HepG2 (cell line): ENCODE data around the gene RBBP6. TPM values are rescaled to one million over a fixed set of nuclear protein-coding genes. Genes with fewer than 3 reads are reported as not detected.
"Not testable (repeated sequence)": the region's sequence is repeated elsewhere in the genome, so short reads cannot be mapped to it uniquely, and the experiment has no call there.

Source experiments
- ATAC-seq: fragments of 200-7000 bp; cut with Tn5 transposase; 3 replicates; pipeline ENCODE4 v1.9.1; 2020; ENCODE audit warnings: mild to moderate bottlenecking, moderate library complexity
- BruUV-seq: library from RNA; stranded (reverse); fragments of 400-500 nt; replicated peaks from 2 replicates; lab custom pipeline; 2021; lab: Mats Ljungman, UMichigan
- CTCF ChIA-PET: fragments of 300-600 bp; formaldehyde crosslinking; extraction: SDS; loops from one replicate; lab custom pipeline; 2021; ENCODE audit warnings: low total read pairs, inconsistent platforms, low intra/inter-chr PET ratio; lab: Yijun Ruan, JAX
- POLR2A ChIA-PET: fragments of 350-600 bp; sonication (Branson Sonifier 250); formaldehyde crosslinking; loops from one replicate; lab custom pipeline; 2020; ENCODE audit warnings: antibody characterized with exemption, inconsistent platforms; lab: Yijun Ruan, JAX
- DNase-seq: peaks from one replicate; pipeline ENCODE4 v3.0.0-alpha.2; 2015; ENCODE audit warnings: low spot score
- FAIRE-seq: peaks from 3 replicates; lab custom pipeline; 2011; peaks lifted over from hg19 to GRCh38; lab: Jason Lieb, UNC
- H2AFZ ChIP-seq: one replicate; pipeline ENCODE4 v1.6.1; 2011; ENCODE audit warnings: low read length, inconsistent platforms
- H3K27ac ChIP-seq: fragments of 300-600 bp; 3 replicates; pipeline ENCODE4 v1.8.0; 2011; ENCODE audit warnings: mixed run types, mild to moderate bottlenecking, mixed read lengths, low read length, inconsistent platforms; ENCODE audit not compliant: insufficient read depth; ENCODE audit errors: extremely low read length
- H3K27me3 ChIP-seq, 2 experiments: fragments of 200-600 bp in 1 of 2; 2 replicates in 1 of 2; 3 replicates in 1 of 2; pipeline versions ENCODE4 v1.6.0 to v1.8.0; 2011; ENCODE audit warnings: low read length in 2 of 2, mild to moderate bottlenecking in 2 of 2, moderate library complexity in 2 of 2, inconsistent platforms in 1 of 2; ENCODE audit not compliant: insufficient read depth in 2 of 2, control insufficient read depth in 1 of 2
- H3K36me3 ChIP-seq, 2 experiments: fragments of 200-600 bp in 1 of 2; replicated peaks in 1 of 2; 2 replicates in 1 of 2; 3 replicates in 1 of 2; pipeline versions ENCODE4 v1.5.1 to v1.8.0; 2011; ENCODE audit warnings: low read length in 2 of 2, inconsistent platforms in 1 of 2; ENCODE audit not compliant: insufficient read depth in 2 of 2, control insufficient read depth in 1 of 2
- H3K4me1 ChIP-seq: 2 replicates; pipeline ENCODE4 v1.5.1; 2012; ENCODE audit warnings: low read length, inconsistent platforms; ENCODE audit not compliant: insufficient read depth
- H3K4me2 ChIP-seq: 2 replicates; pipeline ENCODE4 v1.6.0; 2011; ENCODE audit warnings: low read depth, low read length, inconsistent platforms
- H3K4me3 ChIP-seq, 3 experiments: fragments of 200-600 bp in 1 of 3; sonication (generic), shearing (Covaris generic) in 1 of 3; replicated peaks in 1 of 3; 2 replicates each; pipeline ENCODE4 v1.5.1; 2011 to 2016; ENCODE audit warnings: low read length in 3 of 3, inconsistent platforms in 2 of 3, low read depth in 2 of 3, mild to moderate bottlenecking in 2 of 3, control low read depth in 1 of 3, mixed read lengths in 1 of 3; ENCODE audit not compliant: insufficient read depth in 1 of 3
- H3K79me2 ChIP-seq: one replicate; pipeline ENCODE4 v1.6.1; 2011; ENCODE audit warnings: low read length, inconsistent platforms; ENCODE audit not compliant: insufficient read depth
- H3K9ac ChIP-seq: 2 replicates; pipeline ENCODE4 v1.6.0; 2011; ENCODE audit warnings: mild to moderate bottlenecking, low read depth, low read length, inconsistent platforms; ENCODE audit not compliant: insufficient read depth
- H3K9me3 ChIP-seq: 2 replicates; pipeline ENCODE4 v1.5.1; 2012; ENCODE audit warnings: mild to moderate bottlenecking, low read length
- H4K20me1 ChIP-seq: 2 replicates; pipeline ENCODE4 v1.6.0; 2011; ENCODE audit warnings: inconsistent platforms, mild to moderate bottlenecking, low read length, moderate library complexity; ENCODE audit not compliant: insufficient read depth
- ARNT ChIP-seq: fragments of 450-650 bp; IDR thresholded peaks from 2 replicates; pipeline ENCODE4 v1.6.1; 2017
- ASH2L ChIP-seq: fragments of 300-600, 200-600 bp; sonication (generic); IDR thresholded peaks from 2 replicates; pipeline ENCODE4 v1.7.0; 2017; ENCODE audit warnings: low read depth, mild to moderate bottlenecking, moderate library complexity, mixed read lengths, low read length; ENCODE audit not compliant: insufficient read length
- DNMT1 ChIP-seq: sonication (generic); formaldehyde crosslinking; IDR thresholded peaks from 2 replicates; pipeline ENCODE4 v1.5.1; 2020; ENCODE audit warnings: mild to moderate bottlenecking, missing genetic modification reagents
- HNRNPK ChIP-seq: fragments of 200-400 bp; formaldehyde crosslinking; IDR thresholded peaks from 2 replicates; pipeline ENCODE4 v1.6.1; 2018; ENCODE audit warnings: low read length, low read depth, moderate library complexity, mild to moderate bottlenecking; ENCODE audit not compliant: poor library complexity, severe bottlenecking
- HOXA3 ChIP-seq: sonication (generic); formaldehyde crosslinking; IDR thresholded peaks from 2 replicates; pipeline ENCODE4 v1.5.0; 2020; ENCODE audit warnings: missing genetic modification reagents
- PCBP1 ChIP-seq: fragments of 200-400 bp; formaldehyde crosslinking; IDR thresholded peaks from 2 replicates; pipeline ENCODE4 v1.6.1; 2017; ENCODE audit warnings: mild to moderate bottlenecking, low read depth, low read length, borderline replicate concordance
- PCBP2 ChIP-seq: fragments of 200-400 bp; formaldehyde crosslinking; optimal IDR thresholded peaks from 2 replicates; pipeline ENCODE3; 2018; ENCODE audit warnings: low read length, low read depth; ENCODE audit not compliant: poor library complexity, severe bottlenecking
- ZNF343 ChIP-seq: sonication (generic); formaldehyde crosslinking; IDR thresholded peaks from 2 replicates; pipeline ENCODE4 v1.4.0; 2020; ENCODE audit warnings: mild to moderate bottlenecking, missing genetic modification reagents
- ZNF550 ChIP-seq: sonication (generic); formaldehyde crosslinking; IDR thresholded peaks from 2 replicates; pipeline ENCODE4 v1.4.0; 2020; ENCODE audit warnings: mild to moderate bottlenecking, missing genetic modification reagents, borderline replicate concordance
- WGBS: methylation state at CpG from one replicate; pipeline ENCODE4 v1.1.6; 2017; ENCODE audit warnings: low lambda C conversion rate; 5-methylcytosine and 5-hydroxymethylcytosine counted together
- in situ Hi-C: cut with HindIII; loops from 2 replicates; pipeline ENCODE4 v1.10.0; 2017; ENCODE audit warnings: low pct_unique_long_range_greater_than_20kb; ENCODE audit not compliant: extremely low pct_ligation_motif_present
- intact Hi-C: fragments of 100-400 bp; cut with micrococcal nuclease; formaldehyde crosslinking; loops from one replicate; pipeline ENCODE4 v1.10.0; 2022; ENCODE audit not compliant: unreplicated experiment
- polyA plus RNA-seq, 8 experiments: library from polyadenylated mRNA; depleted of rRNA in 3 of 8; stranded (reverse) in 7 of 8; unstranded in 1 of 8; fragments of >200 nt; fragmentation: Illumina TruSeq in 4 of 8; extraction: Trizol in 4 of 8; gene quantifications; 2 replicates each; pipeline versions ENCODE4 v1.2.1 to v1.2.3, GENCODE V29; 2011 to 2016; ENCODE audit warnings: low read depth in 4 of 8, missing spikeins in 1 of 8, mixed read lengths in 1 of 8; ENCODE audit not compliant: insufficient read depth in 1 of 8
- total RNA-seq, 5 experiments: library from RNA; depleted of rRNA; stranded (reverse); fragments of >200 nt; fragmentation: Illumina TruSeq; extraction: Trizol; gene quantifications; 2 replicates each; pipeline ENCODE4 v1.2.3, GENCODE V29; 2016; ENCODE audit warnings: low read depth in 1 of 5
- TF ChIP-seq, protein P1 (sequence below): sonication (generic); formaldehyde crosslinking; IDR thresholded peaks from 2 replicates; pipeline ENCODE4 v1.5.0; 2020; ENCODE audit warnings: mild to moderate bottlenecking, missing genetic modification reagents
- TF ChIP-seq, protein P2 (sequence below): sonication (generic); formaldehyde crosslinking; IDR thresholded peaks from 2 replicates; pipeline ENCODE4 v1.4.0; 2020; ENCODE audit warnings: missing genetic modification reagents
- TF ChIP-seq, protein P3 (sequence below): IDR thresholded peaks from 2 replicates; pipeline ENCODE4 v1.6.1; 2016

Gene RBBP6
- total and polyA plus RNA-seq, 2 of the 13 experiments (the other 11 are each of a cell fraction or from before 2014, with no cell fraction given) = 37.1 to 70.9 TPM

DNA sequence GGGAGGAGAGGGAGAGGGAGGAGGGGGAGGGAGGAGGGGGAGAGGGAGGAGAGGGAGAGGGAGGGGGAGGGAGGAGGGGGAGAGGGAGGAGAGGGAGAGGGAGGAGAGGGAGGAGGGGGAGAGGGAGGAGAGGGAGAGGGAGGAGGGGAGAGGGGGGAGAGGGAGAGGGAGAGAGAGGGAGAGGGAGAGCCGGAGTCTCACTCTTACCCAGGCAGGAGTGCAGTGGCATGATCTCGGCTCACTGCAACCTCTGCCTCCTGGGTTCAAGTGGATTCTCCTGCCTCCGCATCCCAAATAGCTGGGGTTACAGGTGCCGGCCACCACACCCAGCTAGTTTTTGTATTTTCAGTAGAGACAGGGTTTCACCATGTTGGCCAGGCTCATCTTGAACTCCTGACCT lies 36.4 kb downstream of the RBBP6 start:
- TF ChIP-seq PCBP2 (peak; percentile 66), PCBP1 (0 out of 2 replicates have a peak, but pooled peaks have one; percentile 67), HNRNPK (peak; percentile 84)
- TF ChIP-seq, all 625 proteins: peak for 3; not testable (repeated sequence) for 622
- intact Hi-C loops = not testable (repeated sequence)

DNA sequence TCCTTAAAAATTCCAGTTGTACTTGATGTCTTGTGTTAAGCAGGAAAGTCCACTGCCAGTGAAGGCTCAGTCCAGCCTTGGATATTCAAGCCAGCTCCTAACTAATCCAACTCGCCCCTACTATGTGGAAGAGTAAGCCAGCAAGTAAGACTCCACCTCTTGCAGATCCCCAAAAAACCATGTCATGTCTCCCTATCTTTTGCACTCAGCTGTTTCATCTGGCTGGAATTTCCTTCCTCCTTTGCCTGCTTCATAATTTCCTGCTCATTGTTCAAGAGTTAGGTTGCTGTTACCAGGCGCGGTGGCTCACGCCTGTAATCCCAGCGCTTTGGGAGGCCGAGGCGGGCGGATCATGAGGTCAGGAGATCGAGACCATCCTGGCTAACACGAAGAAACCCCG lies 37.8 kb downstream of the RBBP6 start:
- no peaks in the 10 kb centered on the region for H3K4me1 ChIP-seq
- no peak overlapping the region for H3K9ac ChIP-seq
- H3K27ac ChIP-seq = no peak overlapping the region
- no peak for DNase-seq
- H3K9me3 ChIP-seq = no peaks in the 10 kb centered on the region
- no peak for FAIRE-seq
- BruUV-seq = no TSS peak
- WGBS = 59% methylated on average over 11 of the region's 11 CpGs
- H3K27me3 ChIP-seq = no peaks in the 10 kb centered on the region
- no peak overlapping the region for H2AFZ ChIP-seq
- no peak overlapping the region for H3K4me2 ChIP-seq
- CTCF ChIA-PET = no interaction called here
- H3K79me2 ChIP-seq = no peaks in the 10 kb centered on the region
- no peak; the same call in 2 of the 3 replicates for ATAC-seq
- POLR2A ChIA-PET = no interaction called here
- no peak overlapping the region for H3K4me3 ChIP-seq
- intact Hi-C loops (no loop called here), in situ Hi-C loops (no loop called here)
- peaks cover 0 to under 1% of the 10 kb centered on the region in 2 experiments; a peak in 2 of 5 replicates for H3K36me3 ChIP-seq
- no peaks in the 10 kb centered on the region for H4K20me1 ChIP-seq
- TF ChIP-seq, protein P1, sequence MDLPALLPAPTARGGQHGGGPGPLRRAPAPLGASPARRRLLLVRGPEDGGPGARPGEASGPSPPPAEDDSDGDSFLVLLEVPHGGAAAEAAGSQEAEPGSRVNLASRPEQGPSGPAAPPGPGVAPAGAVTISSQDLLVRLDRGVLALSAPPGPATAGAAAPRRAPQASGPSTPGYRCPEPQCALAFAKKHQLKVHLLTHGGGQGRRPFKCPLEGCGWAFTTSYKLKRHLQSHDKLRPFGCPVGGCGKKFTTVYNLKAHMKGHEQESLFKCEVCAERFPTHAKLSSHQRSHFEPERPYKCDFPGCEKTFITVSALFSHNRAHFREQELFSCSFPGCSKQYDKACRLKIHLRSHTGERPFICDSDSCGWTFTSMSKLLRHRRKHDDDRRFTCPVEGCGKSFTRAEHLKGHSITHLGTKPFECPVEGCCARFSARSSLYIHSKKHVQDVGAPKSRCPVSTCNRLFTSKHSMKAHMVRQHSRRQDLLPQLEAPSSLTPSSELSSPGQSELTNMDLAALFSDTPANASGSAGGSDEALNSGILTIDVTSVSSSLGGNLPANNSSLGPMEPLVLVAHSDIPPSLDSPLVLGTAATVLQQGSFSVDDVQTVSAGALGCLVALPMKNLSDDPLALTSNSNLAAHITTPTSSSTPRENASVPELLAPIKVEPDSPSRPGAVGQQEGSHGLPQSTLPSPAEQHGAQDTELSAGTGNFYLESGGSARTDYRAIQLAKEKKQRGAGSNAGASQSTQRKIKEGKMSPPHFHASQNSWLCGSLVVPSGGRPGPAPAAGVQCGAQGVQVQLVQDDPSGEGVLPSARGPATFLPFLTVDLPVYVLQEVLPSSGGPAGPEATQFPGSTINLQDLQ = no peak
- TF ChIP-seq ZNF550 (CRISPR knock-in tag) (no peak), ASH2L (no peak), HOXA3 (no peak), ZNF343 (CRISPR knock-in tag) (no peak), DNMT1 (CRISPR knock-in tag) (no peak), ARNT (no peak)
- TF ChIP-seq, protein P2, sequence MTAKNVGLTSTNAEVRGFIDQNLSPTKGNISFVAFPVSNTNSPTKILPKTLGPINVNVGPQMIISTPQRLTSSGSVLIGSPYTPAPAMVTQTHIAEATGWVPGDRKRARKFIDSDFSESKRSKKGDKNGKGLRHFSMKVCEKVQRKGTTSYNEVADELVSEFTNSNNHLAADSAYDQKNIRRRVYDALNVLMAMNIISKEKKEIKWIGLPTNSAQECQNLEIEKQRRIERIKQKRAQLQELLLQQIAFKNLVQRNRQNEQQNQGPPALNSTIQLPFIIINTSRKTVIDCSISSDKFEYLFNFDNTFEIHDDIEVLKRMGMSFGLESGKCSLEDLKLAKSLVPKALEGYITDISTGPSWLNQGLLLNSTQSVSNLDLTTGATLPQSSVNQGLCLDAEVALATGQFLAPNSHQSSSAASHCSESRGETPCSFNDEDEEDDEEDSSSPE = no peak
- TF ChIP-seq, protein P3, sequence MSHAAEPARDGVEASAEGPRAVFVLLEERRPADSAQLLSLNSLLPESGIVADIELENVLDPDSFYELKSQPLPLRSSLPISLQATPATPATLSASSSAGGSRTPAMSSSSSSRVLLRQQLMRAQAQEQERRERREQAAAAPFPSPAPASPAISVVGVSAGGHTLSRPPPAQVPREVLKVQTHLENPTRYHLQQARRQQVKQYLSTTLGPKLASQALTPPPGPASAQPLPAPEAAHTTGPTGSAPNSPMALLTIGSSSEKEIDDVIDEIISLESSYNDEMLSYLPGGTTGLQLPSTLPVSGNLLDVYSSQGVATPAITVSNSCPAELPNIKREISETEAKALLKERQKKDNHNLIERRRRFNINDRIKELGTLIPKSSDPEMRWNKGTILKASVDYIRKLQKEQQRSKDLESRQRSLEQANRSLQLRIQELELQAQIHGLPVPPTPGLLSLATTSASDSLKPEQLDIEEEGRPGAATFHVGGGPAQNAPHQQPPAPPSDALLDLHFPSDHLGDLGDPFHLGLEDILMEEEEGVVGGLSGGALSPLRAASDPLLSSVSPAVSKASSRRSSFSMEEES (CRISPR knock-in tag) = no peak

More for the DNA sequence above, 36.4 kb downstream of the RBBP6 start:
- H3K79me2 ChIP-seq, H3K27ac ChIP-seq, FAIRE-seq, DNase-seq, H3K9ac ChIP-seq, H3K4me1 ChIP-seq, CTCF ChIA-PET, H3K4me3 ChIP-seq, H3K4me2 ChIP-seq, ATAC-seq, BruUV-seq, H2AFZ ChIP-seq, in situ Hi-C loops, H4K20me1 ChIP-seq, POLR2A ChIA-PET, H3K27me3 ChIP-seq, H3K9me3 ChIP-seq: not testable (repeated sequence)
- 88% methylated on average over 4 of the region's 4 CpGs for WGBS
- peaks cover 8 to 14% of the 10 kb centered on the region in 2 experiments for H3K36me3 ChIP-seq
